HepG2 (cell line): Measurements from ENCODE around the gene ZNF75A.

Source experiments
- FOXA3 ChIP-seq: IDR thresholded peaks from 2 replicates; pipeline ENCODE4 v1.6.1; 2016; ENCODE audit warnings: missing genetic modification reagents, missing compliant biosample characterization
- GPN1 ChIP-seq: sonication (generic); formaldehyde crosslinking; IDR thresholded peaks from 2 replicates; pipeline ENCODE4 v1.5.1; 2020; ENCODE audit warnings: missing genetic modification reagents, borderline replicate concordance
- KLF9 ChIP-seq: IDR thresholded peaks from 2 replicates; pipeline ENCODE4 v1.6.1; 2016; ENCODE audit warnings: low read depth
- NR2C2 ChIP-seq: sonication (generic); formaldehyde crosslinking; IDR thresholded peaks from 2 replicates; pipeline ENCODE4 v1.4.0; 2020; ENCODE audit warnings: missing genetic modification reagents, mild to moderate bottlenecking, moderate library complexity, borderline replicate concordance
- ZNF333 ChIP-seq: sonication (generic); formaldehyde crosslinking; IDR thresholded peaks from 2 replicates; pipeline ENCODE4 v1.4.0; 2020; ENCODE audit warnings: mild to moderate bottlenecking, missing genetic modification reagents, borderline replicate concordance
- ZNF335 ChIP-seq: sonication (generic); formaldehyde crosslinking; IDR thresholded peaks from 2 replicates; pipeline ENCODE4 v1.4.0; 2020; ENCODE audit warnings: missing genetic modification reagents
- ZNF747 ChIP-seq: sonication (generic); formaldehyde crosslinking; IDR thresholded peaks from 2 replicates; pipeline ENCODE4 v1.8.1; 2023; ENCODE audit warnings: missing genetic modification reagents, mild to moderate bottlenecking, borderline replicate concordance
- ZNF790 ChIP-seq: sonication (generic); formaldehyde crosslinking; IDR thresholded peaks from 2 replicates; pipeline ENCODE4 v1.8.0; 2022; ENCODE audit warnings: missing genetic modification reagents, mild to moderate bottlenecking, borderline replicate concordance
- TF ChIP-seq, protein P1 (sequence below): sonication (generic); formaldehyde crosslinking; IDR thresholded peaks from 2 replicates; pipeline ENCODE4 v1.4.0; 2020; ENCODE audit warnings: missing genetic modification reagents
- TF ChIP-seq, protein P2 (sequence below): sonication (generic); formaldehyde crosslinking; IDR thresholded peaks from 2 replicates; pipeline ENCODE4 v1.8.1; 2022; ENCODE audit warnings: mild to moderate bottlenecking, missing genetic modification reagents

DNA sequence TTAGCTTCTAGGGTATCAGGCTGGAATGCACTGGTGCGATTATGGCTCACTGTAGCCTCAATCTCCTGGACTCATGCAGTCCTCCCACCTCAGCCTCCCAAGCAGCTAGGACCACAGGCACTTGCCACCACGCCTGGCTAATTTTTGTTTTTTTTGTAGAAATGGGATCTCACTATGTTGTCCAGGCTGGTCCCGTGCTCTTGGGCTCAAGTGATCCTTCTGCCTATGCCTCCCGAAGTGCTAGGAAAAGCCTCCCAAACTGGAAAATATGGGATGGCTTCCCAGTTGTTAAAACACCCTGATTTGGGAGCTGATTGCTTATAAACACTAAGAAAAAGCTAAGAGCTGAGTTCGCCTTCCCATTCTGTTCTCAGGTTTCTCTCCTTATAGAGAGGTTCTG lies 28.6 kb upstream of the ZNF75A start:
- TF ChIP-seq KLF9 (CRISPR knock-in tag) (no peak), FOXA3 (CRISPR knock-in tag) (no peak), GPN1 (CRISPR knock-in tag) (no peak), NR2C2 (CRISPR knock-in tag) (no peak), ZNF335 (no peak), ZNF747 (CRISPR knock-in tag) (no peak), ZNF333 (CRISPR knock-in tag) (no peak), ZNF790 (CRISPR knock-in tag) (no peak)
- TF ChIP-seq, protein P1, sequence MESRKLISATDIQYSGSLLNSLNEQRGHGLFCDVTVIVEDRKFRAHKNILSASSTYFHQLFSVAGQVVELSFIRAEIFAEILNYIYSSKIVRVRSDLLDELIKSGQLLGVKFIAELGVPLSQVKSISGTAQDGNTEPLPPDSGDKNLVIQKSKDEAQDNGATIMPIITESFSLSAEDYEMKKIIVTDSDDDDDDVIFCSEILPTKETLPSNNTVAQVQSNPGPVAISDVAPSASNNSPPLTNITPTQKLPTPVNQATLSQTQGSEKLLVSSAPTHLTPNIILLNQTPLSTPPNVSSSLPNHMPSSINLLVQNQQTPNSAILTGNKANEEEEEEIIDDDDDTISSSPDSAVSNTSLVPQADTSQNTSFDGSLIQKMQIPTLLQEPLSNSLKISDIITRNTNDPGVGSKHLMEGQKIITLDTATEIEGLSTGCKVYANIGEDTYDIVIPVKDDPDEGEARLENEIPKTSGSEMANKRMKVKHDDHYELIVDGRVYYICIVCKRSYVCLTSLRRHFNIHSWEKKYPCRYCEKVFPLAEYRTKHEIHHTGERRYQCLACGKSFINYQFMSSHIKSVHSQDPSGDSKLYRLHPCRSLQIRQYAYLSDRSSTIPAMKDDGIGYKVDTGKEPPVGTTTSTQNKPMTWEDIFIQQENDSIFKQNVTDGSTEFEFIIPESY (CRISPR knock-in tag), result no peak
- TF ChIP-seq, protein P2, sequence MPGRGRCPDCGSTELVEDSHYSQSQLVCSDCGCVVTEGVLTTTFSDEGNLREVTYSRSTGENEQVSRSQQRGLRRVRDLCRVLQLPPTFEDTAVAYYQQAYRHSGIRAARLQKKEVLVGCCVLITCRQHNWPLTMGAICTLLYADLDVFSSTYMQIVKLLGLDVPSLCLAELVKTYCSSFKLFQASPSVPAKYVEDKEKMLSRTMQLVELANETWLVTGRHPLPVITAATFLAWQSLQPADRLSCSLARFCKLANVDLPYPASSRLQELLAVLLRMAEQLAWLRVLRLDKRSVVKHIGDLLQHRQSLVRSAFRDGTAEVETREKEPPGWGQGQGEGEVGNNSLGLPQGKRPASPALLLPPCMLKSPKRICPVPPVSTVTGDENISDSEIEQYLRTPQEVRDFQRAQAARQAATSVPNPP (CRISPR knock-in tag), result no peak
